Stimulated activated CD4-positive, alpha-beta T cell treated with anti-CD3 and anti-CD28 coated beads, Interleukin-4, amount 100 ng/mL, for 48 hours (primary cell): ENCODE data around the gene ASTN2.

Source experiments
- DNase-seq, 2 donors: peaks; one replicate each; pipeline ENCODE4 v3.0.0-alpha.2; 2020; ENCODE audit warnings: low read depth in 2 of 2

The ASTN2 gene

GRCh38 chr9:116483622-116484491, 931.0 kb downstream of the ASTN2 start:
- DNase-seq, result no peak

- no peak for DNase-seq
Observed at GRCh38 chr9:116482740-116483139, 932.1 kb downstream of the ASTN2 start.

DNA sequence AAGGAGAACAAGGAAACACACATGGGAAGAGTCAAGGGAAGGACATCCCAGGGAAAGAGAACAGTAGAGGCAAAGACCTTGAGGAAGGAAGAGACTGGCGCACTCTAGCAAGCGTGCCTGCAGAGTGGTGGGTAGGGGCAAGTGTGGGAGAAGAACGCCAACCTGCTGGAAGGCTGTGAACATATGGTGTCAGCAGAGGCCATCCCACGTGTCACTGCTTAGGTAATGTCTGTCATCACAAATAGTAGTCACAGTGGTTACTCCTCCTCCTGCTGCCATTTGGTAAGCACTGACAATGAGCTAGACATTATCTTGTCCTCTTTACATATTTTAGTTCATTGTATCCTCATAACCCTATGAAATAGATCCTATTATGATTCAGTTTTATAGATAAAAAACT, 934.2 kb downstream of the ASTN2 start:
- no peak for DNase-seq

- no peak for DNase-seq
Observed at GRCh38 chr9:116479967-116480366, 934.9 kb downstream of the ASTN2 start.

- no peak for DNase-seq
Observed at GRCh38 chr9:116479056-116479544, 935.8 kb downstream of the ASTN2 start.

DNA sequence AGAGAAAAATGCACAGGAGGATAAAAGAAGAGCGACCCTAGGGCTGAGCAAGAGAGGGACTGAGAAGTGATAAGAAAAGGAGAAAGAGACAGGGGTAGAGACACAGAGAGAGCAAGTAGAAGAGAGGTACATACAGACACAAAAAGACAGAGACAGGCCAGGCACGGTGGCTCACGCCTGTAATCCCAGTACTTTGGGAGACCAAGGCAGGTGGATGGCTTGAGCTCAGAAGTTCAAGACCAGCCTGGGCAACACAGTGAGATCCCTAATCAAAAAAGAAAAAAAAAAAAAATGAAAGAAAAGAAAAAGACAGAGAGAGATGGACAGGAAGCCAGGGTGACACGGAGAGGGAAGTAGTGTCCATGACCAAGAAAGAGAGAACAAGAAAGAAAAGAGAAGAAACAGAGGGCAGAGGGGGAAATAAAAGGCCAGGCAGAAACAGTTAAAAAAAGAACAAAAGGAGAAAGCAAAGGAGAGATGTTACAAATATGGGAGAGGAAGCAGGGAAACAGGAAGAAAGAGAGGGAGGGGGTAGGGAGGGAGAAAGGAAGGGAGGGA, 937.2 kb downstream of the ASTN2 start:
- no peak for DNase-seq

DNA sequence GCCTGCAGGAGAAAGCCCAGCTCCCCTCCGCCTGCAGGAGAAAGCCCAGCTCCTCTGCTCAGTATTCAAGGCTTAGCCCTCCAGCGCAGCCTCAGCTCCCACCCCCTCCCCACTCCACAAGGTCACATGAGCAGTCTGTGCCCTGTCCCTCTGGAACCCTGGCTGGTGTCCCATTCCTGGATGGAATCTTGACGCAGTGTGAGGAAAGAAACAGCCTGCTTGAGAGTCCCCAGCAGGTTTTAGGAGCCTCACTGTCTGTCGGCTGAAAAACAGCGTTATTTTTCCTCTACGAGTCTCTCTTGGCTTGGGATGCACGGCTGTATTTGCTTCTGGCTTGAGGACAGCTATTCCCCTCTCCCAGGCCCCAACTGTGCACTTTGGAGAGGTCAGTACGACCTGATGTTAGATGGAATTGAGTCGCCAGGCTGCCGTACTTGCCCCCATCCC, 937.9 kb downstream of the ASTN2 start:
- no peak for DNase-seq

GRCh38 chr9:116476002-116476401, 938.9 kb downstream of the ASTN2 start:
- no peak for DNase-seq

GRCh38 chr9:116475201-116475600, 939.7 kb downstream of the ASTN2 start:
- DNase-seq, result no peak

- no peak for DNase-seq
Observed at GRCh38 chr9:116471944-116472506, 942.8 kb downstream of the ASTN2 start.

DNA sequence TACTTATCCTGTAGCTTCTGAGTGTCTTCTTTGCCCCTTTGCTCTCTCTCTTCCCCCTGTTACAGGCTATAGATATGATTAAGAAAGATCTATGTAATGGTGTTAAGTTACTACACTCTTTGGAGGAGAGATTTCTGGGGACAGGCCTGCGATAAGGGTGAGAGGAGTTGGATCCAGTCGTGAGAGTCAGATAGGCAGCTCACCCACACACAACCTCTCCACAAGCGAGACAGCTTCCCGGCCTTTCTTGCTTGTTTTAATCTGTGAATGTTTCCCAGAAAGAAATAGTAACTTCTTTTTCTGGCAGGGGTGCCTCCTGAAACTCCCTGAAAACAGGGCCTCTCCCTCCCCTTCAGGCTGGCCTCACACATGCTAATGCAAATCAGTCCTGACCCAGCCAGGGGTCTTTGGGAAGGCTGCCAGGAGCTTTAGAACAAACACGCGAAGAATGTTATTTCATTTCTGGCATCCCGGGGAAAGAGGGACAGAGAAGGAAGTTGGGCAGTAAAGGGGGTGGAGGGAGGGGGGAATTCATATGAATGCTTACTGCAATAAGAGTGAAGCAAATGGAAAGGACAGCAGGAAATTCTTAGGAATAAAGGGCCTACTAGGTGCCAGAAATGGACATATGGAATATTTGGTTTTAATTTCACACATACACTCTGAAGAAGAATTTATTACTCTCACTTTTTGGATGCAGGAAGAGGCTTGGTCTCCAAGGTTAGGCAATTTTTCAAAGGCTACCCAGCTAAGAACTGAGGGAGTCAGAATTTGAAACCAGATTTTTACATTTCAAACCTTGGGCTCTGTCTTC, 943.6 kb downstream of the ASTN2 start:
- DNase-seq, result no peak

DNA sequence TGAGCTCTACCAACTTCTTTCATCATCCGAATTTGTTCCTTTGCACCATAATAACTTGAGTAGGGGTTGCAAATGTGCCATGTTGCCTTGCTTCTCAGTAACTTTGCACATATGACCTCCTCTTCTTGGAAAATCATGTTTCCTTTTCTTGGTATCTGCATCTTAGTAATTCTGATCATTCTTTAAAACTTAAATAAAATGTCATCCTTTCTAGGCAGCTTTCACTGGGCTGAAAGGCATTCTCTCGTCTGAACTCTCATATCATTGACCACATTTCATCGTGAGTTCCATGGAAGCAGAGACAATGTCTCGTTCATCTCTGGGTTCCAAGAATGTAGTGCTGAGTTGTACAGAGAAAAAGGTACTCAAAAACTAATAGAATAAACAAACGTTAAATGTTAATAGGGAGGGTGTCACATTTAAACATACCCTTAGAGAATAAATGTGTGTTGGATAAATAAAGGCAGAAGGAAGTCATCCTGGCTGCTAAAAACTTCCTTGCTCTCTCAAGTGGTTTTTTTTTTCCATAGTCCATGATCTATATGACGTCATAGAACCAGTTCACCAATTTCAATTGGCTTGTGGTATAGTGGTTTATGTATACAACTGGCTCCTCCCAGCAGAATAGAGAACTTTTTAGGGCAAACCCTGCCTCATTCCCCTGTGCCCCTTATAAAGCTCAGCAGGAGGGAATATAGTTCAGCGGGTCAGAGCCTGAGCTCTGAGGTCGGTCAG, 945.9 kb downstream of the ASTN2 start:
- no peak for DNase-seq

DNA sequence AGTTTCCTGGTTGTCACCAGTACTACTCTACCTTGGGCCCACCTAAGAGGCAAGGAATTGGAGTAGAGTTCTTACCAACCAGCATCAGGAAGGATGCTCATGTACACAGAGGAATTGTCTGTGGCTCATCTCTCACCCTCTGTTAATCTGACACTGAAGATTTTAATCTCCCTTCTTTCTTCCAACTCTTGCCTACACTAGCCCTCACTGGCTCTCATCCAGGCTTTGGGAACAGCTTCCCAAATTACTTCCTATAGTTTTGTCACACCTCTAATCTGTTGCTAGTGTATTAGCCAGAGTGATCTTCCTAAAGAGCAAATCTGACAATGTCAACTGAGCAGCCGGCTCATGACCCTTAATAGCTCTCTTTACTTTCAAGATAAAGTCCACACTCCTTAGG, 946.5 kb downstream of the ASTN2 start:
- DNase-seq, result no peak

DNA sequence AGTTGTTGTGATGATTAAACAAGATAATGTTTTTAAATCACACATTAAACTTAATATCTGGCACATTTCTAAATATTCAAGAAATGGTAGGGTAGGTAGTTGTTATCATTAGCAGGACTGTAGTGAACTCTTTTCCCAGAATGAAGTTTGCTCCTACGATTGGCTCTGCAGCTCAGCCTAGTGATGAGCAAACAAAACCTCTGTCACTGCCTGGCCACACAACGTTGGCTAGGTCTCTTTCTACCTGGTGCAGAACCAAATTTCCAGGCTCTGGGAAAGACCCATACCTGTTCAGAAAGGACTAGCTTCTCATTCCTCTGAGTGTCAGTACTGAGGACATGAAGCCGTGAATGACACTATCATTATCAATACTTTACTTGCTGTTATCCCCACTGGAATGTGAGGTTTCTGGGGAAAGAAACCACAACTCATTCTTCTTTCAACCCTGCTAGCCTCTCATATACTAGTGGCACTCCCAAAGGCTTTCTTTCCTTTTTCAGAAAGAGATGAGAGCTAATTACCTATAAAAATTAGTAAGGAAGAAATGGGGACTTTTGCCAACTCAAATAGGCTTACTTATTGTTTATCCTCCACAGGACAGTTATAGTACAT, 947.0 kb downstream of the ASTN2 start:
- DNase-seq, result no peak

DNA sequence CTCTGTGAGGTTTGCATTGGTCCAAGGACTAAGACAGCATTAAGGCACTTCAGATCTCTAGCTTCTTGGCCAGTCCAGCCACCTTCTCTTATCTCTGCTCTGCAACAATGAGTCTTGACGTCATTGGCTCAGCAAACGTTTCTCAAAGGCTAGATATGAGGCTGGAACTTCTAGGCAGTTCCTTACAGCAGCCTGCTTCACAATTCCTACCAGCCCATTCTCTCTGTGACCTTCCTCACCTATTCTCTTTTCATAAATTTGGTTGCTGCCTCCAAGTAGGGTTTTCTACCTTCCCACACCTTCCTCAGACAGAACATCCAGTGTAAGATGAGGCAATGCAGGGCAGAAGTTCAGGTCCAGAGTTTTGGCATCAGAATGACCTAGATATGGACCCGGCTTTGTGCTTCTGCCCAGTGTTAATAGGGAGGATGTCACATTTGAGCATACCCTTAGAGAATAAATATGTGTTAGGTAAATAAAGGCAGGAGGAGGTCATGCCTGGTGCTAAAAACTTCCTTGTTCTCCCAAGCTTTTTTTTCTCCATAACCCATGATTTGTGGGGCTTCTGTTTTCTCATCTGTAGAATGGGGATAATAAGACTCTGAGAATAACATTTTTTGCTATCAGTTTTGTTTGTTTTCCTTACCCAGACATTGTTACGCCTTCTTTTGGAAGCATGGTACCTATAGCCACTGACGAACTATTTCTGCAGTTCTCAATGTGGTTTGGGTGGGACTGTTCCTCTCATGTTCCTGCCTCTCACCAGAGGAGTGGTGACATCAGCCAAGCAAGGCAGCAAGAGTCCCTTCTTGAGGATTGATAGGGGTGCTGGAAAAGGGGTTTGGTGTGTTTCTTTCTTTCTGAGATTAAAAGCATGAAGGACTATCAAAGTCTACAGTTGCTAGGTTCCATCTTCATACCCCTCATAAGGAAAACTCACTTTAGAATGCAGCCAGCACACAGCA, 948.3 kb downstream of the ASTN2 start:
- no peak for DNase-seq

GRCh38 chr9:116465576-116466270, 949.1 kb downstream of the ASTN2 start:
- DNase-seq, result no peak

DNA sequence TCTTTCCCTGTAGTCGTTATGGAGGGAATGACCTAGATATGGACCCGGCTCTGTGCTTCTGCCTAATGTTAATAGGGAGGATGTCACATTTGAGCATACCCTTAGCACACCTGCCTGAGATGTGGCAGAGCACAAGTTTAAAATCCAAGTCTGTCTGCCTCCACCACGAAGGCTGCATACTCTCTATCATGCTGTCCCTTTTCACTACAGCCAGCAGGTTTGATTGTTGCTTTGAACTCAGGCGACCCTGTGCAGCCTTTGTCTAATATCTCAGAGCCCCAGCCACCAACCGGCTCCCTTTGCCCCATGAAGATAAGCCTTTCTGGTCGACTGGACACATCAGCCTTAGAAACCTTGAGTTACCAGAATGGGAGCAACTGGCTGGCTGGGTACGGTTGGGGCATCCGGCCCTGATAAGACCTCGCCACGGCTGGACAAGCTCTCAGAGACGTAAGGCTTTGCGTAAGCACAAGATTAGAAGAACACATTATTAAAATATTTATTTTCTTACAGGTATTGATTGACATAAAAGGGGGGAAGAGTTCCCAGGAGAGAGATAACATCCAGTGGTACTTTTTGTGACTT, 949.8 kb downstream of the ASTN2 start:
- DNase-seq, result no peak

DNA sequence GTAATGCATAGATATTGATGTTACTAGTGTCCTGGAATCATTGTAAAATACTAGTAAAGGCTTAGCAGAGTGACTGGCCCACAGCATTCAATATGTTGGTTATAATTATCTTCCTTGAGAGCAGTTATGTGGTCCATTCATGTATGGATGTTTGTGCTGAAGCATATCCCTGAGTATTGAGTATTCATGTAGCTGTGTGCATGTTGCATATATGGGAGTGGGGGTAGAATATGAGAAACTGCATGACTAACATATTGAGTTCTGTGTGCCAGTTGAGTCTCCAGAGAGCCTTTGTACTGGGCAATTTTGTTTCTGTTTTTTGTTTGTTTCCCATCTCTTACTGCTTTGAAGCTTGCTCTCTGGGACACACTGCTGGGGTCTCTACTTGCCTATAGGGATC, 950.4 kb downstream of the ASTN2 start:
- DNase-seq, result no peak

- DNase-seq, result no peak
Observed at GRCh38 chr9:116461632-116462031, 953.2 kb downstream of the ASTN2 start.
